SK-N-DZ (cell line): Measurements from ENCODE around the gene PRTN3.
"Not testable (repeated sequence)": the region's sequence is repeated elsewhere in the genome, so short reads cannot be mapped to it uniquely, and the experiment has no call there.

Experiments
- DNase-seq: peaks from one replicate; pipeline ENCODE4 v3.0.0-alpha.2; 2015; ENCODE audit warnings: low spot score

PRTN3 gene

DNA sequence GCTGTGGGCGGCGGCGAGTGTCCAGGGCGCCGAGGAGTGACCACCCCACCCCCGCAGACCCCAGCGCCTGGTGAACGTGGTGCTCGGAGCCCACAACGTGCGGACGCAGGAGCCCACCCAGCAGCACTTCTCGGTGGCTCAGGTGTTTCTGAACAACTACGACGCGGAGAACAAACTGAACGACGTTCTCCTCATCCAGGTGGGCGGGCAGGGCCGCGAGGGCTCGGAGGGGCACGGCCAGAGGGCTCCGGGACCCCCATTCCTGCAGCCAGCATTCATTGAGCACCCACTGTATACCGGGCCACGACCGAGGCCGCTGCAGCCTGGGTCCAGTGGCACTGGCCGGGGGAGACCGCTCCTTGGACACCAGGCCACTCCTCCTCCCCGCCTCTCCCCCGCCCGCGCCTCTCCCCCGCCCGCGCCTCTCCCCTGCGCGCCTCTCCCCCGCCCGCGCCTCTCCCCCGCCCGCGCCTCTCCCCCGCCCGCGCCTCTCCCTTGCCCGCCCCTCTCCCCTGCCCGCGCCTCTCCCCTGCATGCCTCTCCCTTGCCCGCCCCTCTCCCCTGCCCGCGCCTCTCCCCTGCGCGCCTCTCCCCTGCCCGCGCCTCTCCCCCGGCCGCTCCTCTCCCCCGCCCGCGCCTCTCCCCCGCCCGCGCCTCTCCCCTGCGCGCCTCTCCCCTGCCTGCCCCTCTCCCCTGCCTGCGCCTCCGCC, 3.2 kb downstream of the PRTN3 start:
- DNase-seq: no peak

DNA sequence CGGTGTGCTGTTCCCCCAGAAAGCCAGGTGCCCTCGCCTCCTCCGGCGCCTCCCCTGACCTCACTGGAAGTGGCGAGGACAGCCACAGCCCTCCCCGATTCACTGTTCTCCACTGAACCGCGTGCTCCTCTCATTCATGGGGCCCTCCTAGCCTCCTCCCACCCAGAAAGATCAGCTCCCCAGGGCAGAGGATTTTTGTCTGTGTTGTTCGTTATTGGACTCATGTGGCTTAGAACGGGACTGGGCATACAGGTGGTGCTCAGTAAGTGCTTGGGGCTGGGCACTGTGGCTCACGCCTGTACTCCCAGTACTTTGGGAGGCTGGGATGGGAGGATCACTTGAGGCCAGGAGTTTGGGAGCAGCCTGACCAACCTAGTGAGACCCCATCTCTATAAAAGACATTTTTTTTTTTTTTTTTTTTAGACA, 3.8 kb downstream of the PRTN3 start:
- no peak for DNase-seq

DNA sequence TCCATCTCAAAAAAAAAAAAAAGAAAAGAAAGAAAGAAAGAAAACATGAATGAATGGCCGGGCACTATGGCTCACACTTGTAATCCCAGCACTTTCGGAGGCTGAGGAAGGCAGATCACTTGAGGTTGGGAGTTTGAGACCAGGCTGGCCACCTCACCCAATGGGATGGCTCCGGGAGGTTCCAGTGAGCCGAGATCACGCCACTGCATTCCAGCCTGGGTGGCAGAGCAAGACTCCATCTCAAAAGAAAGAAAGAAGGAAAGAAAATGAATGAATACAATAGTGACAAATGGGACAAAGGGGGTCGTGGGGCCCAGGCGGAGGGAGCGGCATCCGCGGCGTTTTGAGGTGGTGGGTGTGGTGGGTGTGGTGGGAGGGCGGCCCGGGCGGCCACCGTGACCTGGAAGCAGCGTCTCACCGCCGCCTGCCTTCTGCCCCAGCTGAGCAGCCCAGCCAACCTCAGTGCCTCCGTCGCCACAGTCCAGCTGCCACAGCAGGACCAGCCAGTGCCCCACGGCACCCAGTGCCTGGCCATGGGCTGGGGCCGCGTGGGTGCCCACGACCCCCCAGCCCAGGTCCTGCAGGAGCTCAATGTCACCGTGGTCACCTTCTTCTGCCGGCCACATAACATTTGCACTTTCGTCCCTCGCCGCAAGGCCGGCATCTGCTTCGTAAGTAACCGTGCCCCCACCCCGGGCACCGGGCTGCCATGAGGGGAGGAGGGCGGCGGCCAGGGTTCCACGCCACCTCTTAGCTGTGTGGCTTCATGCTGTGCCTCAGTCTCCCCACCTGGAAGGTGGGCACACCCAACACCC, 5.1 kb downstream of the PRTN3 start:
- DNase-seq: no peak

DNA sequence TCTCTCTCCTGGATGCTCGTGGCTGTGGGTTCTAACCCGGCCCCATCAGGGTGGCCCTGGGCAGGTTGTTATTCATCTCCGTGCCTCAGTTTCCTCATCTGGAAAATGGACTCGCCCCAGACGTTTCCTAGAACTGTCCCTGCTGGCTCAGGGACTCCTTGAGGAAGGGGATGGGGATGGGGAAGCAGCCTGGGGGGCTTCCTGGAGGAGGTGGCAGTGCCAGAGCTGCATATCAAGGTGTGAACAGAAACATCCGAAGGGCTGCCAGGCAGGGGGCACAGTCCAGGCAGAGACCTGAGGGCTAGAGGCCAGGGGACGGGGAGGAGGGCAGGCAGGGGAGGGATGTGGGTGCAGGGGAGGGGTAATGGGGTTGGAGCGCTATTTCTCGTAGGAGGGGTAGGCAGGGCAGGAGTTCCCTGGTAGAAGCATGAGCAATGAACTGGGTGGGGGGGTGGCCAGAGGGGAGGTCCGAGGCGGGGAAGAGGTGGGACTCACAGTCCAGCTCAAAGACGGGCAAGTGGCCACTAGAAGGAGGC, 7.7 kb downstream of the PRTN3 start:
- no peak for DNase-seq

DNA sequence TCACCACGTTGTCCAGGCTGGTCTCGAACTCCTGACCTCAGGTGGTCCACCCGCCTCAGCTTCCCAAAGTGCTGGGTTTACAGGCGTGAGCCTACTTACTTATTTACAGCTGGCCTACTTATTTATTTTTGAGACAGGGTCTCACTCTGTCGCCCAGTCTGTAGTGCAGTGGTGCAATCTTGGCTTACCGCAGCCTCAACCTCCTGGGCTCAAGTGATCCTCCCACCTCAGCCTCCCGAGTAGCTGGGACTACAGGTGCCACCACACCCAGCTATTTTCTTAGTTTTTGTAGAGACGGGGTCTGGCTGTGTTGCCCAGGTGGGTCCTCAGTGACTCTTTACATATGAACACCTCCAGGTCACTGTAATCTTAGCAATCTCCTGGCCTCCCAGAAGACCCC, 8.4 kb downstream of the PRTN3 start:
- DNase-seq: not testable (repeated sequence)

DNA sequence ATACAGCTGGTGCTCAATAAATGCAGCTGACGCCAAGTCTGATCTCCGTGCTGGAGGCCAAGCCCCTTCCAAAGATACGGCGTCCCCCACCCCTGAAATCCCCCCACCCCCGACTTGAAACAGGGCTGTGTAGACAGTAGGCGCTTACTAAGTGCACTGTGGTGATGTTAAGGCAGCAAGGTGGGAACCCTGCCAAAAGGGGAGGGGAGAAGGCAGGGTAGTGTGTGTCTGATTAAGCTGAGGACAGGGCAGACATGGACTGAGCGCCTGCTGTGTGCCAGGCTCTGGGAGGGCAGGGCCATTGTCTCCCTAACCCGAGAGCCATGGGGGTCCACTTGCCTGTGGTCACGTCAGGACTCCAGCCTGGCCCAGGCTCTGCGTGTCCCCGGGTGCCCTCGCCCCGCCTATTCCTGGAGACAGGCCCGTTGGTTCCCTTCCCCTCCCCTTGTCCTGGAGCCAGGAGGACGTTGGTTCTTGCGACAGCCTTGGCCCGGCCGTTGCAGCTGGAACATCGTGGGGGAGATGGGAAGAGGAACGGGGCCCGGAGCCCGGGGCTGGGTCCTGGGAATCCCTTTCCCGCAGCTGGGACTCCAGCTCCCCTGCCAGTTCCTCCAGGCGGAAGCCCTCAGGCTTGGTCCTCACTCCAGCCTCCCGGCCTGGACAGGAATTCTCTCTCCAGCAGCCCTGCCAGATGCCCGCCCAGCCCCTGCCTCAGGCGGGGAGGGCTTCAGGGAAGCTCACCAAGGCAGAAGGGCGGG, 9.6 kb downstream of the PRTN3 start:
- peak; percentile 67 for DNase-seq

DNA sequence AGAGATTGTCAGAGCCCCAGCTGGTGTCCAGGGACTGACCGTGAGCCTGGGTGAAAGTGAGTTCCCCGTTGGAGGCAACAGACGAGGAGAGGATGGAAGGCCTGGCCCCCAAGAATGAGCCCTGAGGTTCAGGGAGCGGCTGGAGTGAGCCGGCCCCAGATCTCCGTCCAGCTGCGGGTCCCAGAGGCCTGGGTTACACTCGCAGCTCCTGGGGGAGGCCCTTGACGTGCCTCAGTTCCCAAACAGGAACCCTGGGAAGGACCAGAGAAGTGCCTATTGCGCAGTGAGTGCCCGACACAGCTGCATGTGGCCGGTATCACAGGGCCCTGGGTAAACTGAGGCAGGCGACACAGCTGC, 10.2 kb downstream of the PRTN3 start:
- DNase-seq: no peak

DNA sequence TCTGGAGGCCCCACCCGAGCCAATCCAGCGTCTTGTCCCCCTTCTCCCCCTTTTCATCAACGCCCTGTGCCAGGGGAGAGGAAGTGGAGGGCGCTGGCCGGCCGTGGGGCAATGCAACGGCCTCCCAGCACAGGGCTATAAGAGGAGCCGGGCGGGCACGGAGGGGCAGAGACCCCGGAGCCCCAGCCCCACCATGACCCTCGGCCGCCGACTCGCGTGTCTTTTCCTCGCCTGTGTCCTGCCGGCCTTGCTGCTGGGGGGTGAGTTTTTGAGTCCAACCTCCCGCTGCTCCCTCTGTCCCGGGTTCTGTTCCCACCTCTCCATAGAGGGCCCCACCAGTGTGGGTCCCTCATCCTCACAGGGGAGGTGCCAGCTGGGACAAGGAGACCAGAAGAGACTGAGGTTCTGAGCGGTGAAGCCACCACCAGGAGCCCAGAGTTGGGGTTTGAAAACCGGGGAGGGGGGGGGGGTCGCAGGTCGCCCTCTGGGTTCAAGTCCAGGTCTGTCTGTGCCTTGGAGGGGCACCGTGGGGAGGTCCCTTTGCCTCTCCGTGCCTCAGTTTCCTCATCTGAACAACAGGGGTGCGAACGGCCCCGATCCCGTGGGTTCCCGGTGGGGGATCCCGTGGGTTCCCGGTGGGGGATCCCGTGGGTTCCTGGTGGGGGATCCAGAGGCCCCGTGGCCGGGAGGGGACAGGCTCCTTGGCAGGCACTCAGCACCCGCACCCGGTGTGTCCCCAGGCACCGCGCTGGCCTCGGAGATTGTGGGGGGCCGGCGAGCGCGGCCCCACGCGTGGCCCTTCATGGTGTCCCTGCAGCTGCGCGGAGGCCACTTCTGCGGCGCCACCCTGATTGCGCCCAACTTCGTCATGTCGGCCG, 11.6 kb downstream of the PRTN3 start, which contains the start of gene ELANE:
Gene ELANE (plus strand): TSS at position 168 of the 878 bp plus-strand sequence. CDS start 26 bp downstream, at position 194.
- no peak for DNase-seq

DNA sequence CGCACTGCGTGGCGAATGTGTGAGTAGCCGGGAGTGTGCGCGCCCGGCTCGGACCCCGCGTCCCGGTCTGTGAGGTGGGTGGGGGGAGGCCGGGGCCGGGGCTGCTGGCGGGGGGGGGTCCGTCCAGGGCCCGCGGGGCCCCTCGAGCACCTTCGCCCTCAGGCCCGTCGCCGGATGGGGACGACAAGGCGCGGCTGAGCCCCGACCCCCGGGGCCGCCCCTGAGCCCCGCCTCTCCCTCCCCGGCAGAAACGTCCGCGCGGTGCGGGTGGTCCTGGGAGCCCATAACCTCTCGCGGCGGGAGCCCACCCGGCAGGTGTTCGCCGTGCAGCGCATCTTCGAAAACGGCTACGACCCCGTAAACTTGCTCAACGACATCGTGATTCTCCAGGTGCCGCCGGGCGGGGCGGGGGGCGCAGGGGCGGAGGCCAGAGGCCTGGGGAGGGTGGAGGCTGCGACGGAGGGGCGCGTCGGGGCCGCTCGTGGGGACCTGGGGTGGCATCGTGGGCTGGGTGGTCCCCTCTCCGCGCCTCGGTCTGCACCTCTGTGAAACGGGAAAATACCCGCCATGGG, 12.3 kb downstream of the PRTN3 start:
- no peak for DNase-seq

DNA sequence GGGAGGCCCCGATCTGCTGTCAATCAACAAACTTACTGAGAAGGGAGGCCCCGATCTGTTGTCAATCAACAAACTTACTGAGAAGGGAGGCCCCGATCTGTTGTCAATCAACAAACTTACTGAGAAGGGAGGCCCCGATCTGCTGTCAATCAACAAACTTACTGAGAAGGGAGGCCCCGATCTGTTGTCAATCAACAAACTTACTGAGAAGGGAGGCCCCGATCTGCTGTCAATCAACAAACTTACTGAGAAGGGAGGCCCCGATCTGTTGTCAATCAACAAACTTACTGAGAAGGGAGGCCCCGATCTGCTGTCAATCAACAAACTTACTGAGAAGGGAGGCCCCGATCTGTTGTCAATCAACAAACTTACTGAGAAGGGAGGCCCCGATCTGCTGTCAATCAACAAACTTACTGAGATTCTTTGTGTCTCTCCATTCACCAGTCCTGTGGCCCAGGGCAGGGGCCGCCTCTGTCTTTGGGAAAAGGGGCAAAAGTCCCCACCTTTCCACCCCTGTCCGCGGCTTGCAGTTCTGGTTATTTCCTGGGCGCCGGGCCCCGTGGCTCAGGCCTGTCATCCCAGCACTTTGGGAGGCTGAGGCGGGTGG, 12.9 kb downstream of the PRTN3 start:
- not testable (repeated sequence) for DNase-seq

DNA sequence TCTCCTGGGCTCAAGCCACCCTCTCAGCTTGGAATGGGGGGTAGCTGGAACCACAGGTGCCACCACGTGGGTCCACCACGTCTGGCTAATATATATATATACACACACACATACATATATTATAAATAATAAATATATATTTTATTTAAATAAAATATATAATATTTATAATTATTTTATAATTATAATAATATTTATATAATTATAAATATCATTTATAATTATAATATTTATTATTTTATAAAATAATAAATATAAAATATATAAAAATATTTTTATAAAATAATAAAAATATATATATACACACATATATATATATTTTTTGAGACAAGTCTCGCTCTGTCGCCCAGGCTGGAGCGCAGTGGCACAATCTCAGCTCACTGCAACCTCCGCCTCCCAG, 13.8 kb downstream of the PRTN3 start:
- DNase-seq: no peak

DNA sequence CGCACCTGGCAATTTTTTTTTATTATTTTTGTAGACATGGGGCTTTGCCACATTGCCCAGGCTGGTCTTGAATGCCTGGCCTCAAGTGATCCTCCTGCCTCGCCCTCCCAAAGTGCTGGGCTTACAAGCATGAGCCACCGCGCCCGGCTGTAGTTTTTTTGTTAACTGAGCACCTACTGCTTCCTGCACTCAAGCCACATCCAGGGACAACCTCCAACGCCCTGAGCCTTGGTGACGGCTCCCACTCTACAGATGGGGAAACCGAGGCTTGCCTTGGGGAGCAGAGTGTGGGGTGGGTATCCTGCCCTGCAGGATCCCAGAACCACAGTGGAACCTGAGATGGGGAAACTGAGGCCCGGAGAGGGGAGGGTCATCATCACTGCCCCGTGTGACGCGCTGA, 14.3 kb downstream of the PRTN3 start:
- no peak for DNase-seq

DNA sequence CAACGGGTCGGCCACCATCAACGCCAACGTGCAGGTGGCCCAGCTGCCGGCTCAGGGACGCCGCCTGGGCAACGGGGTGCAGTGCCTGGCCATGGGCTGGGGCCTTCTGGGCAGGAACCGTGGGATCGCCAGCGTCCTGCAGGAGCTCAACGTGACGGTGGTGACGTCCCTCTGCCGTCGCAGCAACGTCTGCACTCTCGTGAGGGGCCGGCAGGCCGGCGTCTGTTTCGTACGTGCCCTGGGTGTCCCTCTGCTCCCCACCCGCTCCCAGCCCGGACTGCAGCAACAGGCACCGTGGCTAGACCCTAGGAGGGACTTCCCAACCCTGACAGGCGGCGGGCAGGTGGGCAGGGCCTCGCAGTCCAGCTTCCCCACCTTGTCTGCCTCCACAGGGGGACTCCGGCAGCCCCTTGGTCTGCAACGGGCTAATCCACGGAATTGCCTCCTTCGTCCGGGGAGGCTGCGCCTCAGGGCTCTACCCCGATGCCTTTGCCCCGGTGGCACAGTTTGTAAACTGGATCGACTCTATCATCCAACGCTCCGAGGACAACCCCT, 14.8 kb downstream of the PRTN3 start:
- DNase-seq: no peak

DNA sequence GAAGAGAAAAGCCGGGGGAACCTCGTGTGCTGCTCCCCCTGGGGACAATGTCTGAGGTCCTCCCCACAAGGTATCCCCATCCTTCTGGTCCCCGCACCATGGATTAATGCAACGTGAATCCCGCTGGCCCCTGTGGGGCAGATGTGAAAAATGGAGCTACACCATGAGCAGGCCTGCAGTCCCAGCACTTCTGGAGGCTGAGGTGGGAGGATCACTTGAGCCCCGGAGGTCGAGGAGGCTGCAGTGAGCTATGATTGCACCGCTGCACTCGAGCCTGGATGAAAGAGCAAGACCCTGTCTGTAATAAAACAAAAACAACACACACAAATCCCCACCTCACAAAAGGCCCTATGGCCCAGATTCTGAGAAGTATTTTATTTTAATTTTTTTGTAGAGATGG, 17.5 kb downstream of the PRTN3 start:
- no peak for DNase-seq

DNA sequence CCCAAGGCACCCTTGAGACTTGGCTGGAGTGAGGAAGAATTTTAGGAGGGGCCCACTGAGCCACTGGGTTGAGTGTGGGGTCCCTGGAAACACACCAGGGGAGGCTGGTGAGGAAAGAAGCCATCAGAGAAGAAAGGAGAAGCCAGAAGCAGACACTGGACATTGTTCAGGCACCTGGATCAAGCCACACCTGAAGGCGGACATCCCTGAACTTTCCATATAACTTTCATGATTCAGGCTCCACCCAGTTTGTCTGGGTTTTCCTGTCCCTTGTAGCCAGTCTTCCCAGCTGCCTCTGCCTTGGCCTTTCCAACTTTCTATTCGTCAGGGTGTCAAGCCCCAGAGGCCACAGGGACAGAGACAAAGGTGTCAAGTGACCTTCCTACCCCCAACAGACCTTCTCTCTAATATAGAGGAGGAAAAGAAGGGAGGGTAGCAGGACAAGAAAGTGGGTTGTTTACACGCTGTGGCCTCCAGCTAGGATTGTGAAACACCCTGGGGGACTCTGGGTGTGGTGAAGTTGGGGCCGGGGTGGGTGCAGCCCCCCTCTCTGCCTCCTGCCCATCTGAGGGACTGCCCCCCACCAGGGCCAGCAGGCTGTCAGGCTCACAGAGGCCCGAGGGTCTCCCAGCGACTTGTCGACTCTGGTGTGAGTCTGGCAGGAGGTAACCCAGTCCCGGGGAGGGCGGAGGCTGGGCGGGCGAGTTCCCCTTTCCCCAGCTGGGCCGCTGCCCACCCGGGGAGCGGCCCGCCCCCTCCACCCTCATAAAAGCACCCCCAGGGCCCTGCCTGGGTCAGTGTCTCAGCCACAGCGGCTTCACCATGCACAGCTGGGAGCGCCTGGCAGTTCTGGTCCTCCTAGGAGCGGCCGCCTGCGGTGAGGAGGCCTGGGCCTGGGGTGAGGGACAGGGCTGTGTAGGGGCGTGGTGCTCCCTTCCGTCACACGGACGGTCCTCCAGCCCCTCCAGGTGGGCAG, 18.4 kb downstream of the PRTN3 start, which contains the start of gene CFD:
Gene CFD (plus strand): TSS at position 797 of the 976 bp plus-strand sequence. CDS start 26 bp downstream, at position 823.
- no peak for DNase-seq

DNA sequence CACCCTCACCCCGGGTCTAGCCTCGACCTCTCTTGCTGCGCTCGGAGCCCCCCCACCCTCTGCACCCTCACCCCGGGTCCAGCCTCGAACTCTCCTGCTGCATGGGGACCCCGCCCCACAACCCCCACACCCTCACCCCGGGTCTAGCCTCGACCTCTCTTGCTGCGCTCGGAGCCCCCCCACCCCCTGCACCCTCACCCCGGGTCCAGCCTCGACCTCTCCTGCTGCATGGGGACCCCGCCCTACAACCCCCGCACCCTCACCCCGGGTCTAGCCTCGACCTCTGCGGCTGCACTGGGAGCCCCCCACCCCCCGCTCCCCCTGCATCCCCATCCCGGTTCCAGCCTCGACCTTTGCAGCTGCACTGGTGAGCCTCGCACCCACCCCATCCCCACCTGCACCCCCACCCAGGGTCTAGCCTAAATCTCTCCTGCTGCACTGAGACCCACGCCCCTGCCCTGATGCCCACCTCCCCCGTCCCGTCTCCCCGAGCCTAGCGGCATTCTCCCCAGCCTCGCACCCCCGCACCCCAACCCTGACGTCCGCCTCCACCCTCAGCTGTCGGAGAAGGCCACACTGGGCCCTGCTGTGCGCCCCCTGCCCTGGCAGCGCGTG, 20.4 kb downstream of the PRTN3 start:
- no peak for DNase-seq

DNA sequence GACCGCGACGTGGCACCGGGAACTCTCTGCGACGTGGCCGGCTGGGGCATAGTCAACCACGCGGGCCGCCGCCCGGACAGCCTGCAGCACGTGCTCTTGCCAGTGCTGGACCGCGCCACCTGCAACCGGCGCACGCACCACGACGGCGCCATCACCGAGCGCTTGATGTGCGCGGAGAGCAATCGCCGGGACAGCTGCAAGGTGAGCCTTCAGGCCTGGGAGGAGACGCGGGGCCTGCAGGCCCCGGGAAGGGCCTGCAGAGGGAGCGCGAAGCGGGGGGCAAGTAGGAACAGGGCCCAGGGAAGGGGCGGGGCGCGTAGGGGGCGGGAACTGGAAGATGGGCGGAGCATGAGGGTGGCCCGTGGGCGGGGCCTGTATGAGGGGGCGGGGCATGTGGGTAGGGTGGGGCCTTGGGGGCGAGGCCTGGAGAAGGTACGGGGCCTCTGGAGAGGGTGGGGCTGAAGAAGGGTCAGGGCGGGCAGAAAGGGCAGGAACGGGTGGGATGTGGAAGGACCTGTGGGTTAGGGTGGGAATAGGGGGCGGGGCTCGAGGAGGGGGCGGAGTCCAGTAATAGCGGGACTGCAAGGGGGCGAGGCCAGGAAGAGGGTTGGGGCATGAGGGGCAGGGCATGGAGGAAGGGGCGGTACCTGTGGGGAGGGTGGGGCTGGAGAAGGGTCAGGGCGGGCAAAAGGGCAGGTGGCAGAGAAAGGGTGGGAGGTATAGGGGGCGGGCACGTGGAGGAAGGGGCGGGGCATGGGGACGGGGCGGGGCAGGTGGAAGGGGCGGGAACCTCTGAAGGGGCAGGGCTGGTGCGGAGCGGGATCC, 21.2 kb downstream of the PRTN3 start:
- DNase-seq: peak; percentile 71
